Osteoblast (primary cell): ENCODE measurements around the gene CCDC7. TPM values are rescaled to one million over a fixed set of nuclear protein-coding genes. Genes with fewer than 3 reads are reported as not detected.
A peak's percentile ranks its signal among the peaks of the same experiment; 100 is the strongest.

Source experiments
- DNase-seq: peaks from one replicate; pipeline ENCODE4 v3.0.0; 2011; ENCODE audit warnings: low spot score, mixed read lengths; ENCODE audit not compliant: insufficient read length; ENCODE audit errors: missing footprints
- H2AFZ ChIP-seq: 2 replicates; pipeline ENCODE4 v1.6.0; 2011; ENCODE audit warnings: mild to moderate bottlenecking, low read length
- H3K27ac ChIP-seq: 2 replicates; pipeline ENCODE4 v1.5.1; 2011; ENCODE audit warnings: mild to moderate bottlenecking, low read depth, low read length, moderate library complexity
- H3K27me3 ChIP-seq: 2 replicates; pipeline ENCODE4 v1.6.0; 2012; ENCODE audit warnings: mild to moderate bottlenecking, control low read depth, inconsistent platforms, low read length, moderate library complexity; ENCODE audit not compliant: insufficient read depth
- H3K36me3 ChIP-seq: 2 replicates; pipeline ENCODE4 v1.5.1; 2011; ENCODE audit warnings: mild to moderate bottlenecking, low read length, control low read depth, moderate library complexity; ENCODE audit not compliant: insufficient read depth
- H3K4me1 ChIP-seq: 2 replicates; pipeline ENCODE4 v1.5.1; 2011; ENCODE audit warnings: mild to moderate bottlenecking, low read length, control low read depth, moderate library complexity; ENCODE audit not compliant: insufficient read depth
- H3K4me2 ChIP-seq: 2 replicates; pipeline ENCODE4 v1.6.0; 2011; ENCODE audit warnings: mild to moderate bottlenecking, low read length; ENCODE audit not compliant: insufficient read depth
- H3K4me3 ChIP-seq: fragments of 200-600 bp; sonication (generic); 3 replicates; pipeline ENCODE4 v1.5.1; 2012; ENCODE audit warnings: mild to moderate bottlenecking, low read length, inconsistent platforms; ENCODE audit not compliant: insufficient read depth
- H3K79me2 ChIP-seq: 2 replicates; pipeline ENCODE4 v1.6.0; 2012; ENCODE audit warnings: mild to moderate bottlenecking, low read length, control low read depth, inconsistent platforms; ENCODE audit not compliant: insufficient read depth
- H3K9me3 ChIP-seq: 2 replicates; pipeline ENCODE4 v1.5.1; 2011; ENCODE audit warnings: low read depth, low read length, control low read depth
- H4K20me1 ChIP-seq: 2 replicates; pipeline ENCODE4 v1.6.0; 2012; ENCODE audit warnings: mild to moderate bottlenecking, low read length, control low read depth; ENCODE audit not compliant: insufficient read depth
- CTCF ChIP-seq: IDR thresholded peaks from 2 replicates; pipeline ENCODE4 v1.5.1; 2011; ENCODE audit warnings: mild to moderate bottlenecking, low read depth, low read length, moderate library complexity; ENCODE audit errors: extremely low read depth
- total RNA-seq: library from RNA; depleted of rRNA; stranded (reverse); fragments of >200 nt; gene quantifications from 2 replicates; pipeline ENCODE4 v1.2.3, GENCODE V29; 2012

The CCDC7 gene
- total RNA-seq, 1 donor: 22.4 TPM

- DNase-seq: no peak
- Histone ChIP-seq H3K27me3 (no peaks in the 10 kb centered on the region), H3K27ac (peak overlapping the region; percentile 21), H3K4me2 (no peak overlapping the region), H3K9me3 (no peaks in the 10 kb centered on the region), H3K79me2 (peaks cover 98% of the 10 kb centered on the region), H3K36me3 (peaks cover 99% of the 10 kb centered on the region), H4K20me1 (no peaks in the 10 kb centered on the region), H3K4me1 (no peaks in the 10 kb centered on the region), H2AFZ (no peak overlapping the region), H3K4me3 (no peak overlapping the region)
- TF ChIP-seq CTCF: no peak
These were observed 477.9 kb downstream of the CCDC7 start for GRCh38 chr10:32923849-32924248.

Other genes starting within 250 kb of the CCDC7 start
- gene EPC1, start 99.0 kb upstream of the CCDC7 start, total RNA-seq: 30.8 and 32.4 TPM in 2 replicates